Right lung (tissue), 5 donors: Measurements from ENCODE around the gene MUC5AC. TPM values are rescaled to one million over a fixed set of nuclear protein-coding genes. Genes with fewer than 3 reads are reported as not detected.

Experiments used
- DNase-seq, 2 donors: peaks; one replicate each; pipeline ENCODE4 v3.0.0-alpha.2; 2013
- polyA plus RNA-seq, 5 donors: library from polyadenylated mRNA; unstranded; fragments of 120-200 nt; gene quantifications; one replicate each; pipeline versions ENCODE4 v1.2.1 to v1.2.3, GENCODE V29; 2013; ENCODE audit warnings: inconsistent platforms in 1 of 5, low replicate concordance in 1 of 5; ENCODE audit not compliant: insufficient read length in 5 of 5, insufficient read depth in 1 of 5

Gene MUC5AC
- polyA plus RNA-seq, 5 donors = 0.06 to 0.35 (median 0.08) TPM

DNA sequence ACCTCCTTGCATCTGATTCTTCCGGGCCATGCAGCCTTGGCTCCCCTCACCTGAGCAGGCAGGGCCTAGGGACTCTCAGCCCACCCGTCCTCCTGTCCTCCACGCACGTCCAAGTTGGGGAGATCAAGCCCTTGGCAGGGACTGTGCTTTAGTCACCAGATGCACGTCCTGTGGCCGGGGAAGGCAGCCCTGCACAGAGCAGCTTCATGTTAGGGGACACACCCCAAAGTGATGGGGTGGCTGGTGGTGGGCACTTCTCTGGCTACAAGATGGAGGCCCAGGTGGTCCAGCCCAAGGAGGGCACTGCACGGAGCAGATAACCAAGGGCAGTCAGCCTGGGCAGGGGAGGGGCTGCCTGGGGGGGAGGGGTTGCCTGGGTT, 66.3 kb downstream of the MUC5AC start:
- no peak for DNase-seq

DNA sequence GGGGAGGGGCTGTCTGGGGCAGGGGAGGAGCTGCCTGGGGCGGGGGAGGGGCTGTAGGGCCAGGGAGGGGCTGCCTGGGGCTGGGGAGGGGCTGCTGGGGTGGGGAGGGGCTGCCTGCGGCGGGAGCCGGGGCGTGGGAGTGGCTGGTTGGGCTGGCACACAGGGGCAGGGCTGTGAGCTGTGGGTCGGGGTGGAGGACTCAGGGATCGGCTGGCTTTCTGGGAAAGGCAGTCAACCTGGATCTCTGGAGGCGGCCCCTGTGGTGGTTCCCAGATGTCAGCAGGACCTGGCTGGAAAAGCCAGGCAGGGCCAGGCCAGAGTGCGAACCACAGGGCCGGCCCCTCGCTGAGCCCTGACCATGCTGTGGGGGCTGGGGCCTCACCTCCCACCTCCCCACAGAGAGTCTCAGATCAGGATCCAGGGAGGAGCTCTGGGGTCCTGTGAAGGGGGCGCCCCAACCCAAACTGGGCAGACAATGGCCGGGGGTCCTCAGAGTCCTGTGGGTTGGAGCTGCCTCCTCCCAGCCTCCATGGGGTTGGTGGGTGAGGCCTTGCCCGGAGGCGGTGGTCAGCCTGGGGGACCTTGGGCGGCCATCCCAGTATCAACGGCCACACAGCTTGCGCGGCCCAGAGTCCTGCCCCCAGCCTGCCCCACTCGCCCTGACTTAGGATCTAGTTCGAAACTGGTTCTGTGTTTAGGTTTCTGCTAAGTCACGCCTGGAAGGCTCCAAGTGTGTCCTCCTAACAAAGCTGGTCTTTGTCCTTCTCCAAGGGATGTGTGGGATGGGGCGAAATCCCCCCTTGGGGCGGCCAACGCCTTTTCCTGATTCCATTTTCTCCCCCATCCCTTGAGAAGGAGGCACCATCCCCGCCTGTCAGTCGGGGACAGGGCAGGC, 67.0 kb downstream of the MUC5AC start:
- DNase-seq = no peak

DNA sequence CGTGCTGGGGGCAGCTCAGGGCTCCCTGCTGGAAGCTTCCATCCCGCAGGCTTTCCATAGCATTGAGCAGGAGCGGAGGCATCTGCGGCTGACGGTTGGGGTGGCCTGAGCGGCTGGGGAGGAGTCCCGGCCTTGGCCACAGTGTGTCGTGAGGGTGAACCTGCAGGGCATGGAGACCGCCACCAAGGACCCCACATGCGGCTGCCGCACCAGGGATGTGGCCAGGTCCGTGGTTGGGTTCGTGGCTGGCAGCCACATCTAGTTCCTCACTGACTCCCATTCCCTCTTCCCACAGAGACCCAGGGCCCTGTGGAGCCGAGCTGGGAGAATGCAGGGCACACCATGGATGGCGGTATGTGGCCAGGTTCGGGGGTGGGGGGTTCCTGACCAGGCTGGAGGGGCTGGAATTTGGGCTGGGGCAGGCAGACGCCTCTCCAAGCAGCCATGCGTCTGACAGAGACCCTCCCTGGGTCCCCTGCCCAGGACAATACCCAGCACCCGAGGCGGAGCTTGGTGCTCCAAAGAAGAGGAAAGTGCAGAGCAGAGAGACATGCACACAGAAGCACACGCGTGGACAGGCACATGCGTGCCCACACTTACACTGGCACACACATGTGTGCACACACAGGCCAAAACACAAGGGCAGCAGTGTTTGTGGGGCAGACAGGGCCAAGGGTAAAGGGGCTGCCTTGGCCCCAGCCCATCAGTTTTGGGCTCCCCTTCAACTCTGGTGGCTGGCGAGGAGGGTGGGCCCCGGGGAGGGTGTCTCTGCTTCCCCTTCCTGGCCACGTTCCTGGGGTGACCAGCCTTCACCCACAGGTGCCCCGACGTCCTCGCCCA, 67.9 kb downstream of the MUC5AC start:
- DNase-seq = no peak

DNA sequence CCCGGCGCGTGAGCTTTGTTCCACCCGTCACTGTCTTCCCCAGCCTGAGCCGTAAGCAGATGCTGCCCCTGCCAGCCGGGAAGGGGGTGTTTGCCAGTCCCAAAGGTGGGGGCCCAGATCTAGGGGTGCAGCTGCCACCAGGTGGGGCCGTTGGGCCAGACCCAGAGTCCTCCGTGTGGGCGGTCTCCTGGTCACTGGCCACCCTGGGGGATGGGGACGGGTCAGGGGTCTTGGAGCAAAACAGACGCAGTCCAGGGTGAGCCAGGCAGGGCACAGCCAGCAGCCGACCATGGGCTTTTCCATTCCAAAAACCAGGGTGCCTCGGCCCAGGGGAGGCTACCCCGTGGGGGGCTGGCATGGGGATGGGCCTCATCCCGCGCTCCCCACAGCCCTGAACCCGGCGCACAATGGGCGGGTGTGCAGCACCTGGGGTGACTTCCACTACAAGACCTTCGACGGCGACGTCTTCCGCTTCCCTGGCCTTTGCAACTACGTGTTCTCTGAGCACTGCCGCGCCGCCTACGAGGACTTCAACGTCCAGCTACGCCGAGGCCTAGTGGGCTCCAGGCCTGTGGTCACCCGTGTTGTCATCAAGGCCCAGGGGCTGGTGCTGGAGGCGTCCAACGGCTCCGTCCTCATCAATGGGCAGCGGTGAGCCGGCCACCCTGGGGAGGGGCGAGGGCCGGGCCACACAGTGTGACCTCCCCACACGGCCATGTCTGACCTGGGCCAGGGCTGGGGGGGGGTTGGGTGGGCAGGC, 68.7 kb downstream of the MUC5AC start:
- no peak for DNase-seq

DNA sequence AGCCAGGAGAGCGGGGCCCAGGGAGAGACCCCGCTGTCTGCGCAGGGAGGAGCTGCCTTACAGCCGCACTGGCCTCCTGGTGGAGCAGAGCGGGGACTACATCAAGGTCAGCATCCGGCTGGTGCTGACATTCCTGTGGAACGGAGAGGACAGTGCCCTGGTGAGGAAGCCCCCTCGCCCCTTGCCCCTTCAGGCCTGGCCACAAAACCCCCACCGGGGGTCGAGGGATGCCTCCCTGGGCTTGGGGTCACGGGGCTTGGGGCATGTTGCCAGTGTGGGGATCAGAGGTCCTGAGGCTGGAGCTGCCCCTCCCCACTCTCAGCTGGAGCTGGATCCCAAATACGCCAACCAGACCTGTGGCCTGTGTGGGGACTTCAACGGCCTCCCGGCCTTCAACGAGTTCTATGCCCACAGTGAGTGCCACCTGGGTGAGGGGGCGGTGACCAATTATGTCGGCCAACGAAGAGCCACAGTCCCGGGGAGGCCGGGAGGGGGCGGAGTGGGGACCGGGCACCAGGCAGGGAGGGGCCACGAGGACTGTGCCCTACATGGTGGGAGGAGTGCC, 69.3 kb downstream of the MUC5AC start:
- DNase-seq = no peak

DNA sequence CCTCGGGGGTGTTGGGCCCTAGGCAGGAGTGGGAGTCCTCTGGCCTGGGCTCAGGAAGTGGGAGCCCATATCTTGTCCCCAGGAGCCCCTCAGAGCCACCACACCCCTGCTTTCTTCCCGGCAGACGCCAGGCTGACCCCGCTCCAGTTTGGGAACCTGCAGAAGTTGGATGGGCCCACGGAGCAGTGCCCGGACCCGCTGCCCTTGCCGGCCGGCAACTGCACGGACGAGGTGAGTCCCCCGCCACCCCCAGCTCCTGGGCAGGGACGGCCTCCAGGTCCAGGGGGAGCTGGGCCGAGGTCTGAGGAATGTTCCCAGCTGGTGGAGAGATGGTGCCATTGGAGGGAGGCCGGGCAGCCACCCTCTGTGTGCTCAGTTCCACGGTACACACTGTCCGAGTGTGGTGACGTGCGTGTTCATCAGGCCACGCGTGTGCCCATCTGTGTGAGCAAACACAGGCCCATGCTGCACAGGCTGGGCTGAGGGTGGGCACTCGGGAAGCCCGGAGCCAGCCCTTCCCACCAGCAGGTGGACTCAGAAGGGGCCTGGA, 69.9 kb downstream of the MUC5AC start:
- no peak for DNase-seq

DNA sequence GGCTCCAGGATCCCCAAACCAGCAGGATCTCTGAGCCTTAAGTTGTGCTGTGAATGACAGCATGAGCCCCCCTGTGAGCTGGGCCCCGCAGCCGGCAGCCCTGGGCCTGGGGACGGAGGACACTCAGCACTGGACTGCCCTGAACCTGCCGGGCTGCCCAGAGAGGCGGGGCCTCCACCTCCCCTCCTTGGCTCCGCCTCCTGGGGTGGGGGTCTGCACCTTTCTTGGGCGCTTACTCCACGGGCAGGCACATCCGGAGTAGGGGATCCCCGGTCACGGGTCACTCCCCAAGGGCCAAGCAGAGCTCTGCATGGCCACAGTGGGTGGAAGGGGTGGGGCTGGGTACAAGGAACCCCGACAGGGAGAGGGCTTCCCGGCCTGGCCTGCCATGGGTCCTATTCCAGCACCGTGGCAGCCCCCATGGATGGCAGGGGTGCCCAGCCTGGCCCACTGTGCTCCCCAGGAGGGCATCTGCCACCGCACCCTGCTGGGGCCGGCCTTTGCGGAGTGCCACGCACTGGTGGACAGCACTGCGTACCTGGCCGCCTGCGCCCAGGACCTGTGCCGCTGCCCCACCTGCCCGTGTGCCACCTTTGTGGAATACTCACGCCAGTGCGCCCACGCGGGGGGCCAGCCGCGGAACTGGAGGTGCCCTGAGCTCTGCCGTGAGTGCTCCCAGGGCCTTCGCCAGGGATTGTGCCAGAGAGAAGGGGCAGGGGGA, 70.5 kb downstream of the MUC5AC start:
- DNase-seq = no peak

DNA sequence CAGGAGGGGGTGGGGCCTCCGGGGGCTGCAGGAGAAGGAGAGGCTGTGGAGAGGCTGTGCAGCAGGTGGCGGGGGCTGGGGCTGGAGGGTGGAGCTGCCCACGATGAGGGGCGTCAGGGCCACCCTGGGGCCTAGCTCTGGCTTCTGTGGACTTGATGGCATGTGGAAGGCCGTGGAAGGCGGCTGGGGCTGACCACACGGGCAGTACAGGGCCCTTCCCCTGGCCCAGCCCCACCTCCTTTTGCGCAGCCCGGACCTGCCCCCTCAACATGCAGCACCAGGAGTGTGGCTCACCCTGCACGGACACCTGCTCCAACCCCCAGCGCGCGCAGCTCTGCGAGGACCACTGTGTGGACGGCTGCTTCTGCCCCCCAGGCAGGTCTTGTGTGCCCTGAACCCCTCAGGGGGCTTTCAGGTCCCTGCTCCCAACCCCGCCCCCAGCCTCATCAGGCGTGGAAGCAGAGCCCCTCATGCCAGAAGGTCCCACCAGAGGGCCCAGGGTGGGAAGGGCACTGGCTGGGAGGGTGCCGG, 71.2 kb downstream of the MUC5AC start:
- no peak for DNase-seq

DNA sequence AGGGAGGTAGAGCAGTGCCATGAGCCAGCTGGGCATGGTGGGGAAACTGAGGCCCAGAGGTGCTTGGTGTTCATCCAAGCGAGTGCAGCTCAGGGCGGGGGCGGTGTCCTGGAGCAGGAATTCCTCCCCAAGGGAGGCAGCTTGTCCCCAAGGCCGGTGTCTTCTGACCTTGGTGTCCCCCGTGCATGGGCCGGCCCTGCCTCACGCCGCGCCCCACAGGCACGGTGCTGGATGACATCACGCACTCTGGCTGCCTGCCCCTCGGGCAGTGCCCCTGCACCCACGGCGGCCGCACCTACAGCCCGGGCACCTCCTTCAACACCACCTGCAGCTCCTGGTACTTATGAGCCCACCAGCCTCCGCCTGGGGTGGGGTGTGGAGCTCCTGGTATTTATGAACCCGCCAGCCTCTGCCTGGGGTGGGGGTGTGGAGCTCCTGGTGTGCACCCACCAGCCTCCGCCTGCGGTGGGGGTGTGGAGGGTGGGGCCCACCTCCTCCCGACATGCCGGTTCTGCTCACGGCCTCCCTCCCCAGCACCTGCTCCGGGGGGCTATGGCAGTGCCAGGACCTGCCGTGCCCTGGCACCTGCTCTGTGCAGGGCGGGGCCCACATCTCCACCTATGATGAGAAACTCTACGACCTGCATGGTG, 71.8 kb downstream of the MUC5AC start:
- DNase-seq = no peak

DNA sequence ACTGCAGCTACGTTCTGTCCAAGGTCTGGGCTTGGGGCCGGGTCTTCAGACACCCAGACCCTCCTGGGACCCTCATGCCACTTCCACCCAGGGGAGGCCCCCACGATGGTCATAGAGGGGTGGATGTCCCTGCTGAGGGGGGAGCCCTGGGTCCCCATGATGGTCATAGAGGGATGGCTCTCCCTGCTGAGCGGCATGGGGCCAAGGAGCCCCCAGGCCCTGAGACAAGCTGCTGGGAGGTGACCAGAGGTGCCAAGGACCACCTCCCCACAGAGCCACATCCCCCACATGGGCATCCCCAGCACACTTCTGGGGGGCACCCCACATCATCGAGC, 72.3 kb downstream of the MUC5AC start:
- no peak for DNase-seq

DNA sequence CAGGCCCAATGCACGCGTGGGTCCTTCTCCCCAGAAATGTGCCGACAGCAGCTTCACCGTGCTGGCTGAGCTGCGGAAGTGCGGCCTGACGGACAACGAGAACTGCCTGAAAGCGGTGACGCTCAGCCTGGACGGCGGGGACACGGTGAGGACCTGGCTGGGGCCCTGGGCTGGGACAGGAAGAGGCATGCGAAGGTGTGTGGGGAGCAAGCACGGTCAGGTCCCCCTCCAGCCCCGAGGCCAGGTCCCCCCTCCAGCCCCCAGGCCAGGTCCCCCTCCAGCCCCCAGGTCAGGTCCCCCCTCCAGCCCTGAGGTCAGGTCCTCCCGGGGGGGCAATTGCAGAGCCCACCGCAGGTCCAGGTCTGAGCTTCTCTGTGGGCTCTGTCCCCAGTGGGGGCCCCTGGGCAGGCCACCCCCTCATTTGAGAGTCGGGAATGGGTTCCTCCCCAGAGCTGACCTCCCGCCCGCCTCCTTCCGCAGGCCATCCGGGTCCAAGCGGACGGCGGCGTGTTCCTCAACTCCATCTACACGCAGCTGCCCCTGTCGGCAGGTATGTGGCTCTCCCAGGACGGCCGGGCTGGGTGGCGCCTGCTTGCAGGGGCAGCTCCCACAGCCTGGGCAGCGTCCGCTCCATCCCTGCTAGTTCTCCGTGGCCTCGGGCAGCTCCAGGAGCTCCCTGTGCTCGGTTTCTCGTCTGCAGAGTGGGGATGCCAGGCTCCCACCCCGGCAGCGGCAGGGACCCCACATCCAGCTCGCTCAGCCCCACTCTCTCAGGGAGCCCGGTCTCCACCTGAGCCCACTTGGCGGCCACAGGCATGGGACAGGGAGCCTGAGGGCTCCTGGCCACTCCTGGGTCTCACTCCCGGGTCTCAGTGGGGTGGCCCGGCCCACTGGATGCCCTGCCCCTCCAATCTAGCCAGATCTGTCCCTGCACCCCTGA, 73.0 kb downstream of the MUC5AC start:
- DNase-seq = no peak

DNA sequence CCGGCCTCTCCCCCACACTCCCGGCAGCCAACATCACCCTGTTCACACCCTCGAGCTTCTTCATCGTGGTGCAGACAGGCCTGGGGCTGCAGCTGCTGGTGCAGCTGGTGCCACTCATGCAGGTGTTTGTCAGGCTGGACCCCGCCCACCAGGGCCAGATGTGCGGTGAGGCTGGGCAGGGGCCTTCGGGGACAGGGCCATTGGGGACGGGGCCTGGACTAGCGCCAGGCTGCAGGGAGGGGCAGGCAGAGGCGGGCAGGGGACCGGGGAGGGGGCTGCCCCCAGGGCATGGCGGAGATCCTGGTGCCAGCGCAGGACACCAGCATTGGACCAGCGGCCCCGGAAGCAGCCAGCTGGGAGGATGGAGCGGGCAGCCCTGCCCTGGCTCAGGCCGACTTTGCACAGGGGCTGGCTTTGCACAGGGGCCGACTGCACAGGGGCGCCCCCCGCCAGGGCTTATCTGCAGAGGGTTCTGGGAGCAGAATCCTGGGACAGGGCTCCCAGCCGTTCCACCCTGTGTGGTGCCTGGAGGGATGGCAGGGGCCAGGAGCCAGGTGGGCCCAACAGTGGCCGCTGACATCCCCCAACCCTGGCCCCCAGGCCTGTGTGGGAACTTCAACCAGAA, 73.8 kb downstream of the MUC5AC start:
- no peak for DNase-seq

DNA sequence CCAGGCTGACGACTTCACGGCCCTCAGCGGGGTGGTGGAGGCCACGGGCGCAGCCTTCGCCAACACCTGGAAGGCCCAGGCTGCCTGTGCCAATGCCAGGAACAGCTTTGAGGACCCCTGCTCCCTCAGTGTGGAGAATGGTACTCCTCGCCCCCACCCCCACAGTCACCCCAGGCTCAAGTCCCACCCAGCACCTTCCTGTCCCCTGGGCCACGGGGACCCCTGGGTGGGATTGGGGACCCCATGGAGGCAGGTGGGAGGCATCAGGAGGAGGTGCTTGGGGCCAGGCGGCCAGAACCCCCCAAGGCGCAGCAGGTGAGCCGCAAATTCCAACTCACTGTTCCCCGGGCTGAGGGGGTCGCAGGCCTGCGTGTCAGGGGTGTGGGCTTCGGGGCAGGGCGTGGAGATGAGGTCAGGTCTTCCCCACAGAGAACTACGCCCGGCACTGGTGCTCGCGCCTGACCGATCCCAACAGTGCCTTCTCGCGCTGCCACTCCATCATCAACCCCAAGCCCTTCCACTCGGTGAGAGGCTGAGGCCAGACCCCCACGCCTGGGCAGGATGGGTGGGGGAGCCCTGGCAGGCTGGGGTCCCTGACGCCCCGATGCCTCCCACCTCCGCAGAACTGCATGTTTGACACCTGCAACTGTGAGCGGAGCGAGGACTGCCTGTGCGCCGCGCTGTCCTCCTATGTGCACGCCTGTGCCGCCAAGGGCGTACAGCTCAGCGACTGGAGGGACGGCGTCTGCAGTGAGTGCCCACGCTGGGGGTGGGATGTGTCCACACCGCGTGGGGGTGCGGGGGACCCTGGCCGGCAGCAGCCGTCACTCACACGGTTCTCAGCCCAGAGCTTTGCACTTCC, 74.5 kb downstream of the MUC5AC start:
- DNase-seq = no peak

DNA sequence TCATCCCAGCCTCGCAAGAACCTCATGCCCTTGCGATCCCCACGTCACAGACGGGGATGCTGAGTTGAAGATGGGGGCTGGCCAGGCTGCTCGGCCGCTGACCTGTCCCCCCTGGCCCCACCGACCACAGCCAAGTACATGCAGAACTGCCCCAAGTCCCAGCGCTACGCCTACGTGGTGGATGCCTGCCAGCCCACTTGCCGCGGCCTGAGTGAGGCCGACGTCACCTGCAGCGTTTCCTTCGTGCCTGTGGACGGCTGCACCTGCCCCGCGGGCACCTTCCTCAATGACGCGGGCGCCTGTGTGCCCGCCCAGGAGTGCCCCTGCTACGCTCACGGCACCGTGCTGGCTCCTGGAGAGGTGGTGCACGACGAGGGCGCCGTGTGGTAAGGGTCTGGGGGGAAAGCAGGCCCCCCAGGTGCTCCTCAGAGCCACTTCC, 75.1 kb downstream of the MUC5AC start:
- no peak for DNase-seq

DNA sequence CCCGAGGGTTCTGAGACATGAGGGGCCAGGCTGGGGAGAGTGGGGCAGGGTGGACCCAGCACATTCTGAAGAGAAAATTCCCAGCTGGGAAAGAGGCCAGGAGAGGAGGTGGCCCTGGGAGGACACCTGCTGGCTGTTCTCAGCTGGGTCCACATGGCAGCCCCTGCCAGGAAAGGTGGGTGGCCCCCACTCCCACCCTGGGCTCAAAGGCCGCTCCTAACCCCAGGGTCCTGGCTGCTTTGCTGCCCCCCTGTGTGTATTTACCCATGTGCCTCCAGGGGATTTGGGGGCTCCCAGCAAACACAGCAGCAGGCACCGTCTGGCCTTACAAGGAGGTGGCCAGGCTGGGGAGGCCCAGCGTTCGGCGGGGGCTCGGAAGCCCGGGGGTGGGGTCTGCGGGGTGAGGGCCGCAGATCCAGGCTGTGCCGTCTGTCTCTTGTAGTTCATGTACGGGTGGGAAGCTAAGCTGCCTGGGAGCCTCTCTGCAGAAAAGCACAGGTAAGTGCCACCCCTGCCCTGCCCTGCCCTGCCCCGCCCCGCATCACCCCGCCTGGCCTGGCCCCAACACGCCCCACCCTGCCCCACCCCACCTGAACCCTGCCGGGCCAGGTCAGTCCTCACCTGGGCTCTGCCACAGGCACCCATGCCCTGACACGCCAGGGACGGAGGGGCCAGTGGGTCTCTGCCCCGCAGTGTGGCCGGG, 75.7 kb downstream of the MUC5AC start:
- DNase-seq = no peak

DNA sequence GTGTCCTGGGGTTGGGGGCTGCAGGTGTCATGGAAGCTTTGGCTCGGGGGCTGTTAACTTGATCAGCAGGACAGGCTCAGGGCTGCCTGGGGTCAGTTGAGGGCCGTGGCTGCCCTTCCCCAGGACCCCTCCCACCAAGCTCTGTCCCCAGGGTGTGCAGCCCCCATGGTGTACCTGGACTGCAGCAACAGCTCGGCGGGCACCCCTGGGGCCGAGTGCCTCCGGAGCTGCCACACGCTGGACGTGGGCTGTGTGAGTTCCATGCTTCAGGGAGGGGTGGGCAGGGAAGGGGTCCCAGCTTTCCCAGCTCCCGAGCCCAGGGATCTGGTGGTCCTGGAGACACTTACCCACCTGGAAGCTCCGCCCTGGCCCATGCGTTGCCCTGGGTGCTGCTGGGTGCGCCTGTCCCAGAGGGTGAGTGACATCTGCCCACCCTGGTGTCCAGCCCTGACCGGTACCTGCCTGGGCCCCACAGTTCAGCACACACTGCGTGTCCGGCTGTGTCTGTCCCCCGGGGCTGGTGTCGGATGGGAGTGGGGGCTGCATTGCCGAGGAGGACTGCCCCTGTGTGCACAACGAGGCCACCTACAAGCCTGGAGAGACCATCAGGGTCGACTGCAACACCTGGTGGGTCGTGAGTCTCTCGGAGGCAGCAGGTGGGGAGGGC, 76.4 kb downstream of the MUC5AC start:
- no peak for DNase-seq
